ENCODE data around the gene GATB. TPM values are rescaled to one million over a fixed set of nuclear protein-coding genes. Genes with fewer than 3 reads are reported as not detected.
"Not testable (repeated sequence)": the region's sequence is repeated elsewhere in the genome, so short reads cannot be mapped to it uniquely, and the experiment has no call there.

The GATB gene
- total RNA-seq, 1 donor = 17.2 TPM

GRCh38 chr4:151738720-151739517 lies 21.9 kb downstream of the GATB start:
- H3K4me3 ChIP-seq (ENCODE audit: low read depth, low read length) = no peak overlapping the region
- no peak for TF ChIP-seq CTCF (IDR thresholded peaks at IDR 0.05; ENCODE audit: insufficient read depth, low read length)
- no peak for DNase-seq (ENCODE audit: low read depth)

- H3K4me3 ChIP-seq (ENCODE audit: low read depth, low read length); DNase-seq (ENCODE audit: low read depth): not testable (repeated sequence)
These were observed 24.0 kb downstream of the GATB start for GRCh38 chr4:151736852-151737251.

- DNase-seq (ENCODE audit: low read depth) = no peak
- TF ChIP-seq CTCF (IDR thresholded peaks at IDR 0.05; ENCODE audit: insufficient read depth, low read length) = no peak
- no peak overlapping the region for H3K4me3 ChIP-seq (ENCODE audit: low read depth, low read length)
These were observed 24.4 kb downstream of the GATB start for GRCh38 chr4:151736361-151736760.

- not testable (repeated sequence) for DNase-seq (ENCODE audit: low read depth); H3K4me3 ChIP-seq (ENCODE audit: low read depth, low read length)
These were observed 29.1 kb downstream of the GATB start for GRCh38 chr4:151731670-151732069.

GRCh38 chr4:151729731-151730559 lies 30.9 kb downstream of the GATB start:
- no peak overlapping the region for H3K4me3 ChIP-seq (ENCODE audit: low read depth, low read length)
- no peak for TF ChIP-seq CTCF (IDR thresholded peaks at IDR 0.05; ENCODE audit: insufficient read depth, low read length)
- DNase-seq (ENCODE audit: low read depth) = no peak

- no peak for DNase-seq (ENCODE audit: low read depth)
- no peak for TF ChIP-seq CTCF (IDR thresholded peaks at IDR 0.05; ENCODE audit: insufficient read depth, low read length)
- H3K4me3 ChIP-seq (ENCODE audit: low read depth, low read length) = no peak overlapping the region
These were observed 32.1 kb downstream of the GATB start for GRCh38 chr4:151728679-151729078.

- peak; percentile 22 for DNase-seq (ENCODE audit: low read depth)
- no peak for TF ChIP-seq CTCF (IDR thresholded peaks at IDR 0.05; ENCODE audit: insufficient read depth, low read length)
- no peak overlapping the region for H3K4me3 ChIP-seq (ENCODE audit: low read depth, low read length)
These were observed 32.8 kb downstream of the GATB start for GRCh38 chr4:151728006-151728405.

All from fibroblast of the aortic adventitia (primary cell).